GM11168 (cell line): ENCODE measurements around the gene C1orf50.

Source experiments
- in situ Hi-C: fragments of 300-500 bp; cut with MboI; formaldehyde crosslinking; loops from one replicate; pipeline ENCODE4 v1.12.0; 2022; ENCODE audit warnings: low sequenced_read_pairs; ENCODE audit not compliant: unreplicated experiment

Gene C1orf50

GRCh38 chr1:42756956-42757891 is 9.8 kb upstream of the C1orf50 start:
- in situ Hi-C loops: no loop called here

GRCh38 chr1:42757892-42758275 is 9.2 kb upstream of the C1orf50 start:
- in situ Hi-C loops: no loop called here

GRCh38 chr1:42758641-42759040 is 8.4 kb upstream of the C1orf50 start:
- in situ Hi-C loops: no loop called here

DNA sequence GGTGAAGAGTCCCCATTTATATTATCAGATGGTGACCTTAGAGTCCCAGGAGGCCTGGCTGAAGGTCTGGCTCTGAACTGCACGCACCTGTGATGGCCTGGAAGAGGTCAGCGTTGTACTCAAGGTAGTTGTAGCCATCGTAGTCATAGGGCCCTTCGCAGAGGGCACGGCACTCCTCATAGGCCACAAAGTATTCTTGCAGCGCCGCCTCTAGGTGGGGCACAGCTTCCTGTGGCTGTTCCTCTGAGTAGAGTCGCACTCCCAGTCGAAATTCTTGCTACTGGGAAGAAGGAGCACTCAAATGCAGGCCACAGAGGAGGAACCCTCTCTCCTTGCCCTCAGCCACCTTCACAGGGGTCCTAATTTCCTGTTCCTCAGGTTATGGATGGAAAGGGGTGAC is 7.9 kb upstream of the C1orf50 start:
- in situ Hi-C loops: no loop called here

DNA sequence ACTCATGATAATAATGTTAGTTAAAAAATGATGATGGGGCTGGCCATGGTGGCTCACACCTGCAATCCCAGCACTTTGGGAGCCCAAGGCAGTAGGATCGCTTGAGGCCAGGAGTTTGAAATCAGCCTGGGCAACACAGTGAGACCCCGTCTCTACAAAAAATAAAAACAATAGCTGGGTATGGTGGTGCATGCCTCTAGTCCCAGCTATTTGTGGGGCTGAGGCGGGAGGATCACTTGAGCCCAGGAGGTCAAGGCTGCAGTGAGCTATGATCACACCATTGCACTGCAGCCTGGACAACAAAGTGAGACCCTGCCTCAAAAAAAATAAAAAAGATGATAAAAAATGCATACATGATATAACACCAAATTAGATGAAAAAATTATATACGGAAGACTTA is 5.5 kb upstream of the C1orf50 start:
- in situ Hi-C loops: loop anchor here (10.0 kb wide), 1 partner anchor 187 kb away; no protein-coding TSS in a partner anchor

DNA sequence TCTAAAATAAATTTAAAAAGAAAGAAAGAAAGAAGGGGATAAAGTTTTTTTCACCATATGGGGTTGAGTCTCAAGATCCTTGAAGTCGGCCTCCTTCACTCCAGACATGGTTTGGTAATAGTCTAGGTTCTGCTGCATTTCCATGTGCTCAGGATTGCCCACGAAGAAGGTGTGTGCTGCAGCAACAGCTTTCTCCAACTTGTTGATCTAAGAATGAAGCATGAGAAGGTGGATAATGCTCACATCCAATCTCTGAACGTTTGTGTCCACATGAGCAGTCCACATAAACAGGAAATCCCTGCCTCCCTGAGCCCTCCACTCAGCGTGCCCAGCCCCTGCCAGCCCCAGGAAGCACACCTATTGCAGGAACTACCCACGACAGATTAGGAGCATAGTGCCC is 4.8 kb upstream of the C1orf50 start:
- in situ Hi-C loops: loop anchor here (10.0 kb wide), 1 partner anchor 187 kb away; no protein-coding TSS in a partner anchor

GRCh38 chr1:42765269-42765668 is 1.8 kb upstream of the C1orf50 start:
- in situ Hi-C loops: loop anchor here (10.0 kb wide), 1 partner anchor 190 kb away; no protein-coding TSS in a partner anchor

GRCh38 chr1:42765832-42766740 is 963 bp upstream of the C1orf50 start:
- in situ Hi-C loops: loop anchor here (10.0 kb wide), 1 partner anchor 191 kb away; no protein-coding TSS in a partner anchor

GRCh38 chr1:42767510-42768000 is 506 bp downstream of the C1orf50 start:
- in situ Hi-C loops: loop anchor here (10.0 kb wide), 1 partner anchor 193 kb away; no protein-coding TSS in a partner anchor

- in situ Hi-C loops: loop anchor here (10.0 kb wide), 1 partner anchor 193 kb away; no protein-coding TSS in a partner anchor
These were observed 1.1 kb downstream of the C1orf50 start for GRCh38 chr1:42768172-42768571.

GRCh38 chr1:42769811-42770210 is 2.8 kb downstream of the C1orf50 start:
- in situ Hi-C loops: loop anchor here (10.0 kb wide), 1 partner anchor 195 kb away; no protein-coding TSS in a partner anchor

DNA sequence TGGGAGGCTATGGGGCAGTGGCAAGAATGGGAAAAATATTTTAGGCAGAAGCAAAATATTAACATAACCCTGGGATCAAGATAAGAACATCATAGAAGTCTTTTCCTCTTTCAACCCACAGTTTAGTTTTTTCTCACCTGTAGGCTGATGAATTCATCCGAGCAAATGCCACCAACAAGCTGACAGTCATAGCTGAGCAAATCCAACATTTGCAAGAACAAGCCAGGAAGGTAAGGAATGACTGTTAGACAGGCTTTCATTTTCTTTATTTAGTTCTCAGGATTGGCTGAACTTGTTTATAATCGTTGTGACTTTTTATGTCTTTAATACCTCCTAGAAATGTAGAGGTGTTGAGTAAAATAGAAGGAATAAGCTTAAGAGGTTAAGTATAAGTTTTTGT is 6.4 kb downstream of the C1orf50 start:
- in situ Hi-C loops: no loop called here

- in situ Hi-C loops: no loop called here
These were observed 8.0 kb downstream of the C1orf50 start for GRCh38 chr1:42774928-42775526.

DNA sequence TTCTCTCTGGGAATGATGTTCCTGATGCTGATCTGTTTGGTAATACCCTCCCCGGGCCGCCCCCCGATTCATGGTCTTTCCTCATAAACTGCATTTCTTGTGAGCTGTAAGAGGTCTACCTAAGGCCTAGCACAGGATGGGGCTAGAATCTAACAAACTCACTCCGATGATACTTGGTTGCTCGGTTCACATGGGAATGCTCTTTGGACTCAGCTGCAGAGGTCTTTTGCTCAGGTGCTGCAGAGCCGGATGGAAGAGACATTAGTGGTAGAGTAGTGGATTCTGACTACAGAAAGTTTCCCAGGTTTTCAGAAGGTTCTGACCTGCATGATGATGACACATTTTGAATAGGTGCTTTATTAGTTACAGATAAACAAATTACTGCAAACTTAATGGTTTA is 9.5 kb downstream of the C1orf50 start:
- in situ Hi-C loops: no loop called here

DNA sequence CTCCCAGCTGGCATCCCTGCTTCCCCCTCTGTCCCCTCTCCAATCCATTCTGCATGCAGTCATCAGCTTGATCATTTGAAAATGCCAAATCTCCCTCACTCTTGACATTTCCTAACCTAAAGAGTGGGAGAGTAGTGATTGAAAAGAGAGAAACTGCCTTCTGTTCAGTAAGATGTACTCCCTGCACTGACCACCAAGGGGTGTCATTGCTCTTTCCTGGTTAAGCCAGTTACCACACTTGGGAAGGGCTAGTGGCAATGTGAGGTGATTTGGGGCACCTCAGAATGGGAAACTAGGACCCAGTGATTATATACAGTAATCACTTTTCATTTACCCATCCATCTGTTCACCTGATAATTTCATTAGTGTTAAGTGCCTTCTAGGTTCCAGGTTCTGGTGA is 10.8 kb downstream of the C1orf50 start:
- in situ Hi-C loops: no loop called here

GRCh38 chr1:42779725-42780124 is 12.7 kb downstream of the C1orf50 start:
- in situ Hi-C loops: no loop called here

DNA sequence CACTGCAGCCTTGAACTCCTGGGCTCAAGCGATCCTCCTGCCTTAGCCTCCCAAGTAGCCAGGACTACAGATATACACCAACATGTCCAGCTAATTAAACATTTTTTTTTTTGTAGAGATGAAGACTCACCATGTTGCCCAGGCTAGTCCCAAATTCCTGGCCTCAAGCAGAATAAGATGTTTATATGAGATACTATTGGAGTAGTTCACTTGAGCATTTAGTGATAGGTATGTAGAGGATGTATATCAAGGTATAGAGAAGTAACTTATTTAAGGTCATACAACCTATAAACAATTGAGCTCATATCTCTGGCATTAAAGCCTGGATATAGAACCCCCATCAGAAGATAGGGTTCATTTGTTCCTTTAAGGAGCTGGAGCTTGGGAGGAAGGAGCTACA is 13.1 kb downstream of the C1orf50 start:
- in situ Hi-C loops: no loop called here

- in situ Hi-C loops: no loop called here
These were observed 16.0 kb downstream of the C1orf50 start for GRCh38 chr1:42783092-42783491.

- in situ Hi-C loops: no loop called here
These were observed 17.5 kb downstream of the C1orf50 start for GRCh38 chr1:42784547-42784945.
